SH-SY5Y (cell line): Measurements from ENCODE around the gene DPYD.

Experiments
- GATA2 ChIP-seq: IDR thresholded peaks from 2 replicates; pipeline ENCODE4 v1.6.1; 2011; ENCODE audit warnings: mild to moderate bottlenecking, low read depth, low read length
- GATA3 ChIP-seq: IDR thresholded peaks from 2 replicates; pipeline ENCODE4 v1.6.1; 2011; ENCODE audit warnings: low read depth, mild to moderate bottlenecking, low read length, moderate library complexity

DNA sequence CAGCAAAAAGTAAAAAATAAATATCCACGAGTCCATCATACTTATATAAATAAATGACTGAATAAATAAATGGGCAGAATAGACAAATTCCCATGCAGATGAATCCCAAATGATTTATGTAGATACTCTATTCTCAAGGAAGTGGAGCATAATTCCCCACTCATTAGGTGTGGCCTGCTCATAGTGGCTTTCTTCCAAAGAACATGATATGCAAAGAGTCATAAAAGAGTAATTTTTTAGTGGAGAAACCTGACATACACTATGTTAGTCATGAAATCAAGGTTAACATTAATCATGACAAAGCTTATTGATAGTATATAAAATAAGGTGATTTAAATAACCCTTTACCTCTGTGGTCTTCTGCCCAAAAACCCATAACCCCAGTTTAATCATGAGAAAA lies 298.9 kb downstream of the DPYD start:
- no peak for TF ChIP-seq GATA2
- TF ChIP-seq GATA3, result no peak
